Raji (cell line): ENCODE data around the gene SPOCK1.

ENCODE experiments used
- POLR2A ChIP-seq: IDR thresholded peaks from 2 replicates; pipeline ENCODE4 v1.6.1; 2011; ENCODE audit warnings: low read depth, low read length, control low read depth; ENCODE audit not compliant: insufficient read depth

The SPOCK1 gene

GRCh38 chr5:137248527-137248926 lies 250.6 kb downstream of the SPOCK1 start:
- no peak for TF ChIP-seq POLR2A

GRCh38 chr5:137245438-137245837 lies 253.7 kb downstream of the SPOCK1 start:
- no peak for TF ChIP-seq POLR2A

GRCh38 chr5:137240285-137240684 lies 258.8 kb downstream of the SPOCK1 start:
- no peak for TF ChIP-seq POLR2A

GRCh38 chr5:137236849-137237507 lies 262.1 kb downstream of the SPOCK1 start:
- TF ChIP-seq POLR2A, result no peak

- TF ChIP-seq POLR2A, result no peak
Measured at GRCh38 chr5:137236252-137236651, 262.9 kb downstream of the SPOCK1 start.

GRCh38 chr5:137234973-137235943 lies 263.9 kb downstream of the SPOCK1 start:
- TF ChIP-seq POLR2A, result no peak

- no peak for TF ChIP-seq POLR2A
Measured at GRCh38 chr5:137233726-137234125, 265.4 kb downstream of the SPOCK1 start.

- no peak for TF ChIP-seq POLR2A
Measured at GRCh38 chr5:137231540-137231939, 267.6 kb downstream of the SPOCK1 start.

GRCh38 chr5:137228816-137229215 lies 270.3 kb downstream of the SPOCK1 start:
- TF ChIP-seq POLR2A, result no peak

GRCh38 chr5:137226081-137226480 lies 273.0 kb downstream of the SPOCK1 start:
- no peak for TF ChIP-seq POLR2A

GRCh38 chr5:137223324-137224295 lies 275.5 kb downstream of the SPOCK1 start:
- TF ChIP-seq POLR2A, result no peak

GRCh38 chr5:137221943-137222342 lies 277.2 kb downstream of the SPOCK1 start:
- no peak for TF ChIP-seq POLR2A

GRCh38 chr5:137220523-137220927 lies 278.6 kb downstream of the SPOCK1 start:
- no peak for TF ChIP-seq POLR2A

GRCh38 chr5:137218896-137219295 lies 280.2 kb downstream of the SPOCK1 start:
- no peak for TF ChIP-seq POLR2A

- TF ChIP-seq POLR2A, result no peak
Measured at GRCh38 chr5:137218471-137218870, 280.7 kb downstream of the SPOCK1 start.
